Stomach smooth muscle (tissue), 2 donors: ENCODE data around the gene RGS3.
A peak's percentile ranks its signal among the peaks of the same experiment; 100 is the strongest.
"Not testable (repeated sequence)": the region's sequence is repeated elsewhere in the genome, so short reads cannot be mapped to it uniquely, and the experiment has no call there.

ENCODE experiments used
- H3K27ac ChIP-seq: one replicate; pipeline ENCODE4 v1.7.0; 2013; ENCODE audit warnings: mild to moderate bottlenecking, low read length, inconsistent platforms
- H3K27me3 ChIP-seq, 2 donors: one replicate each; pipeline ENCODE4 v1.7.0; 2013; ENCODE audit warnings: low read length in 2 of 2; ENCODE audit not compliant: insufficient read depth in 2 of 2, control insufficient read depth in 1 of 2
- H3K36me3 ChIP-seq, 2 donors: one replicate each; pipeline ENCODE4 v1.7.0; 2013; ENCODE audit warnings: low read length in 2 of 2; ENCODE audit not compliant: control insufficient read depth in 2 of 2, insufficient read depth in 2 of 2
- H3K4me1 ChIP-seq: one replicate; pipeline ENCODE4 v1.7.0; 2013; ENCODE audit warnings: low read length; ENCODE audit not compliant: control insufficient read depth, insufficient read depth
- H3K4me3 ChIP-seq, 2 donors: one replicate each; pipeline ENCODE4 v1.7.0; 2013; ENCODE audit warnings: low read length in 2 of 2
- H3K9ac ChIP-seq, 2 donors: one replicate each; pipeline ENCODE4 v1.7.0; 2013; ENCODE audit warnings: low read length in 2 of 2, mild to moderate bottlenecking in 1 of 2
- H3K9me3 ChIP-seq, 2 donors: one replicate each; pipeline ENCODE4 v1.7.0; 2013; ENCODE audit warnings: low read length in 2 of 2; ENCODE audit not compliant: control insufficient read depth in 2 of 2
- donor health status: healthy.
- donor health status: Pancreatic carcinoma.

RGS3 gene

GRCh38 chr9:113488071-113488470 is 24.5 kb downstream of the RGS3 start:
- Histone ChIP-seq H3K9ac (peak overlapping the region in 1 of 2 donors; percentile 29), H3K27me3 (no peaks in the 10 kb centered on the region), H3K4me3 (peak overlapping the region in 1 of 2 donors; percentile 3), H3K27ac (peak overlapping the region; percentile 86), H3K4me1 (peaks cover 56% of the 10 kb centered on the region), H3K36me3 (peaks cover 0 to 7% of the 10 kb centered on the region in 2 donors), H3K9me3 (no peaks in the 10 kb centered on the region)

GRCh38 chr9:113488490-113488889 is 25.0 kb downstream of the RGS3 start:
- Histone ChIP-seq H3K9ac (peak overlapping the region in 1 of 2 donors; percentile 29), H3K4me1 (peaks cover 56% of the 10 kb centered on the region), H3K36me3 (peaks cover 0 to 7% of the 10 kb centered on the region in 2 donors), H3K4me3 (no peak overlapping the region), H3K27ac (peak overlapping the region; percentile 86), H3K9me3 (no peaks in the 10 kb centered on the region), H3K27me3 (no peaks in the 10 kb centered on the region)

- peaks cover 37% of the 10 kb centered on the region for H3K4me1 ChIP-seq
- H3K27me3 ChIP-seq, H3K27ac ChIP-seq, H3K4me3 ChIP-seq, H3K9ac ChIP-seq, H3K9me3 ChIP-seq, H3K36me3 ChIP-seq: not testable (repeated sequence)
Observed at GRCh38 chr9:113491147-113491546, 27.6 kb downstream of the RGS3 start.

DNA sequence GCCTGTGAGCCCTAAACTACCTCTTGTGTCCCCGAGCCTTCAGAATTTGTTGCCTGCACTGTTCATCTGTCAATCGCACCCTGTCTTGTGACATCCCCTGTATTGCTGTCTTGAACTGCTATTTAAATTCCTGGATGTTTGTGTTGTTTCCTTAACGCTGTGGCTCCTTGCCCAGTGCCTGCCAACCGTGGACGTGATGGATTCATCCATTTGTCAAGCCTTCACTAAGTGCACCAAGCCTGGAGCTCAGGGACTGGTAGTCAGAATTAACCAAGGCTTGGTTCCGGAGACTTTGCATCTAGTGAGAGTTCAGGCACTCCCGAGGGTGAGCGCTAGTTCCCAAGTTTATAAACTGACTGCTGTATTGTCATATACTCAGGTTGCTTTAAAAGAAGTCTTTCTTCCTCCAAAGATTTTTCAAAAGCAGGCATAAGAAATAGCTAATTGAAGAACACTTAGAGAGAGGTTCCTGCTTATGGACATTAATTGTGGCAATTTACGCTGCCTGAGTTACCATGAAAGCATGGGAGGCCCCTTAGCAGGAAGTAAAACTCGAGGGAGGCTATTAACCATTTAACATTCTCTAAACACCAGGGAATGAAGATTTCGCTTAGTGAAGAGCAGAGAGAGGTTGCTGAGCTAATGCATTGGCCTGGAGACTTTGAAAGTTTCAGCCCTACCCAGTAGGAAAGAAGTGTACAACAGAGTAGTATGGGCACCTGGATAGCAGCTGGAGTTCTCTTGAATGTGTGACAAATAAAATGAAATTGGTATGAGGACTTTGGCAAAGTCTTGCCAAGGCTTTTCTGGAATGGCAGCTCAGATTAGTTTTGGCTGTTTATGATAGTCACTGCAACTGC is 29.0 kb downstream of the RGS3 start:
- H3K4me1 ChIP-seq = peaks cover 31% of the 10 kb centered on the region
- no peaks in the 10 kb centered on the region for H3K9me3 ChIP-seq
- H3K27me3 ChIP-seq = no peaks in the 10 kb centered on the region
- H3K4me3 ChIP-seq = peak overlapping the region in 1 of 2 donors; percentile 22
- H3K27ac ChIP-seq = peak overlapping the region; percentile 55
- peaks cover 0 to 8% of the 10 kb centered on the region in 2 donors for H3K36me3 ChIP-seq
- peak overlapping the region in 1 of 2 donors; percentile 29 for H3K9ac ChIP-seq

- no peaks in the 10 kb centered on the region for H3K27me3 ChIP-seq
- H3K4me1 ChIP-seq = peaks cover 27% of the 10 kb centered on the region
- H3K9me3 ChIP-seq = no peaks in the 10 kb centered on the region
- H3K36me3 ChIP-seq = peaks cover 0 to 11% of the 10 kb centered on the region in 2 donors
- no peak overlapping the region for H3K4me3 ChIP-seq
- no peak overlapping the region for H3K9ac ChIP-seq
- H3K27ac ChIP-seq = peak overlapping the region; percentile 49
Observed at GRCh38 chr9:113493203-113493520, 29.6 kb downstream of the RGS3 start.

DNA sequence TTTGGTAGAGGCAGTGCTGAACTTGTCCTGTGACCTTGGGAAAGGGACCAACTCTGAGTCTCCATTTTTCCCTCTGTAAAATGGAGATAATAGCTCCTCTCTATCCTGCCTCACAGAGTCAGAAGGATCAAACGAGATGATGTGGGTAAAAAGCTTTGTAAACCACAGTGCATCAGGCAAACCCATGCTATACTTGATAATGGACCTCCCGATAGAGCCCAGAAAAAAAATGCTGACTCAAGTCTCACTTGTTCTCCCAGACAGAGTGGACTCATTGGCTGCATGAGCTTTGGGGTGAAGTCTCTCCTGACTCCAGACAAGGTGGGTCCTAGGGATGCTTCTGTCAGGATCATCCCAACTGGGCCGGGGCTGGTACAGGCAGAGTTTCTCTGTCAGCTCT is 32.0 kb downstream of the RGS3 start:
- peaks cover 17% of the 10 kb centered on the region for H3K4me1 ChIP-seq
- H3K27me3 ChIP-seq = no peaks in the 10 kb centered on the region
- H3K4me3 ChIP-seq = no peak overlapping the region
- no peak overlapping the region for H3K27ac ChIP-seq
- peaks cover 6 to 21% of the 10 kb centered on the region in 2 donors for H3K36me3 ChIP-seq
- no peak overlapping the region for H3K9ac ChIP-seq
- H3K9me3 ChIP-seq = no peaks in the 10 kb centered on the region

DNA sequence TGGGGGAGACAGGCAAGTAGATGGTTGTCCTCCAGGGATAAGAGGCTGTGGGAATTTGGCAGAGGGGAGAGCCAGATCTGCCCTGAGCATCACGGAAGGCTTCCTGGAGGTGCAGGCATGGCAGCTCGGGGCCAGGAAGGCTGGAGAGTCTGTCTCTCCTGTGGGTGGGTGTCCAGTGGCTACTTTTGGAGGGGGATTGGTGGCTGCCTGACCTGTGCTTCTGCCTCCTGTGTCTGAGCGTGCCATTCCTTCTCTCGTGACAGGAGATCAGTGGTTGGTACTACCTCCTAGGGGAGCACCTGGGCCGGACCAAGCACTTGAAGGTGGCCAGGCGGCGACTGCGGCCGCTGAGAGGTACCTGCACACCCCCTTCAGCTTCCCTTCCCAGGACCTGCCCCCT is 33.5 kb downstream of the RGS3 start:
- H3K9ac ChIP-seq = no peak overlapping the region
- H3K9me3 ChIP-seq = no peaks in the 10 kb centered on the region
- H3K4me1 ChIP-seq = peaks cover 16% of the 10 kb centered on the region
- no peaks in the 10 kb centered on the region for H3K27me3 ChIP-seq
- H3K27ac ChIP-seq = no peak overlapping the region
- H3K4me3 ChIP-seq = no peak overlapping the region
- H3K36me3 ChIP-seq = peaks cover 10 to 23% of the 10 kb centered on the region in 2 donors

GRCh38 chr9:113499153-113499875 is 35.8 kb downstream of the RGS3 start:
- Histone ChIP-seq H3K9me3 (no peaks in the 10 kb centered on the region), H3K27ac (no peak overlapping the region), H3K9ac (no peak overlapping the region), H3K36me3 (peaks cover 12 to 23% of the 10 kb centered on the region in 2 donors), H3K27me3 (no peaks in the 10 kb centered on the region), H3K4me3 (no peak overlapping the region), H3K4me1 (peaks cover 3% of the 10 kb centered on the region)

- Histone ChIP-seq H3K27me3 (no peaks in the 10 kb centered on the region), H3K9ac (no peak overlapping the region), H3K4me3 (no peak overlapping the region), H3K27ac (peak overlapping the region; percentile 11), H3K36me3 (peaks cover 17 to 27% of the 10 kb centered on the region in 2 donors), H3K9me3 (no peaks in the 10 kb centered on the region), H3K4me1 (peaks cover 5% of the 10 kb centered on the region)
Observed at GRCh38 chr9:113499876-113500497, 36.5 kb downstream of the RGS3 start.

GRCh38 chr9:113501129-113501686 is 37.7 kb downstream of the RGS3 start:
- Histone ChIP-seq H3K36me3 (peaks cover 17 to 35% of the 10 kb centered on the region in 2 donors), H3K27me3 (no peaks in the 10 kb centered on the region), H3K9me3 (no peaks in the 10 kb centered on the region), H3K4me1 (peaks cover 5% of the 10 kb centered on the region), H3K4me3 (peak overlapping the region in 1 of 2 donors; percentile 47), H3K27ac (peak overlapping the region; percentile 41), H3K9ac (no peak overlapping the region)
